WTC11 (cell line): ENCODE measurements around the gene BLCAP. TPM values are rescaled to one million over a fixed set of nuclear protein-coding genes. Genes with fewer than 3 reads are reported as not detected.

Source experiments
- ATAC-seq: fragments of 200-7000 bp; cut with Tn5 transposase; 2 replicates; pipeline ENCODE4 v1.10.0; 2021; ENCODE audit warnings: mild to moderate bottlenecking, moderate library complexity
- CTCF ChIA-PET: fragments of 300-600 bp; sonication (Branson Sonifier 250); formaldehyde crosslinking; loops from one replicate; lab custom pipeline; 2021; ENCODE audit warnings: antibody characterized with exemption; lab: Charles Lee
- POLR2A ChIA-PET: fragments of 350-600 bp; sonication (Branson Sonifier 250); formaldehyde crosslinking; loops from one replicate; lab custom pipeline; 2021; ENCODE audit warnings: antibody characterized with exemption; lab: Charles Lee
- DNase-seq: peaks from one replicate; pipeline ENCODE4 v3.0.0; 2021; ENCODE audit warnings: low spot score
- H3K27ac Mint-ChIP-seq: 2 replicates; pipeline ENCODE4 v1.8.0; 2021; ENCODE audit warnings: mixed read lengths
- H3K27me3 Mint-ChIP-seq: 2 replicates; pipeline ENCODE4 v1.8.0; 2021; ENCODE audit warnings: low read depth, mild to moderate bottlenecking, moderate library complexity, mixed read lengths
- H3K36me3 Mint-ChIP-seq: 2 replicates; pipeline ENCODE4 v1.8.0; 2021; ENCODE audit warnings: mixed read lengths
- H3K4me1 Mint-ChIP-seq: 2 replicates; pipeline ENCODE4 v1.8.0; 2022; ENCODE audit warnings: mixed read lengths
- H3K4me3 Mint-ChIP-seq: 2 replicates; pipeline ENCODE4 v1.8.0; 2021; ENCODE audit warnings: mild to moderate bottlenecking, moderate library complexity, mixed read lengths
- H3K9me3 Mint-ChIP-seq: 2 replicates; pipeline ENCODE4 v1.8.0; 2021; ENCODE audit warnings: mixed read lengths
- CREB1 ChIP-seq: sonication (generic); formaldehyde crosslinking; IDR thresholded peaks from 2 replicates; pipeline ENCODE4 v1.8.0; 2023; ENCODE audit warnings: mild to moderate bottlenecking, missing genetic modification reagents
- EMX1 ChIP-seq: fragments of 250-450 bp; sonication (Bioruptor Pico); IDR thresholded peaks from 2 replicates; pipeline ENCODE4 v1.8.0; 2021; ENCODE audit warnings: mild to moderate bottlenecking
- FOXP4 ChIP-seq: sonication (generic); formaldehyde crosslinking; IDR thresholded peaks from 2 replicates; pipeline ENCODE4 v1.8.0; 2022; ENCODE audit warnings: mild to moderate bottlenecking, missing genetic modification reagents
- GABPB1 ChIP-seq: sonication (generic); formaldehyde crosslinking; IDR thresholded peaks from 2 replicates; pipeline ENCODE4 v1.8.1; 2023; ENCODE audit warnings: mild to moderate bottlenecking, missing genetic modification reagents
- MAX ChIP-seq: sonication (generic); formaldehyde crosslinking; IDR thresholded peaks from 2 replicates; pipeline ENCODE4 v1.8.0; 2022; ENCODE audit warnings: mild to moderate bottlenecking, missing genetic modification reagents
- NFATC4 ChIP-seq: fragments of 250-450 bp; sonication (Bioruptor Pico); IDR thresholded peaks from 2 replicates; pipeline ENCODE4 v1.9.0; 2021; ENCODE audit warnings: mild to moderate bottlenecking
- NFE2L1 ChIP-seq: sonication (generic); formaldehyde crosslinking; IDR thresholded peaks from 2 replicates; pipeline ENCODE4 v1.8.1; 2023; ENCODE audit warnings: missing genetic modification reagents
- TEAD4 ChIP-seq: sonication (generic); formaldehyde crosslinking; IDR thresholded peaks from 2 replicates; pipeline ENCODE4 v1.8.0; 2022; ENCODE audit warnings: mild to moderate bottlenecking, missing genetic modification reagents
- ZBTB21 ChIP-seq: sonication (generic); formaldehyde crosslinking; IDR thresholded peaks from 2 replicates; pipeline ENCODE4 v1.8.1; 2023; ENCODE audit warnings: mild to moderate bottlenecking, missing genetic modification reagents, borderline replicate concordance
- ZNF219 ChIP-seq: sonication (generic); formaldehyde crosslinking; IDR thresholded peaks from 2 replicates; pipeline ENCODE4 v1.8.0; 2023; ENCODE audit warnings: missing genetic modification reagents, mild to moderate bottlenecking, borderline replicate concordance
- ZNF317 ChIP-seq: sonication (generic); formaldehyde crosslinking; IDR thresholded peaks from 2 replicates; pipeline ENCODE4 v1.8.1; 2023; ENCODE audit warnings: low read depth, mild to moderate bottlenecking, moderate library complexity, missing genetic modification reagents, borderline replicate concordance
- total RNA-seq: library from RNA; stranded (reverse); gene quantifications from 3 replicates; pipeline ENCODE4 v1.2.3, GENCODE V29; 2021
- TF ChIP-seq, protein P1 (sequence below): sonication (generic); formaldehyde crosslinking; IDR thresholded peaks from 2 replicates; pipeline ENCODE4 v1.8.1; 2022; ENCODE audit warnings: low read depth, mild to moderate bottlenecking, moderate library complexity, missing genetic modification reagents, borderline replicate concordance
- TF ChIP-seq, protein P2 (sequence below): sonication (generic); formaldehyde crosslinking; conservative IDR thresholded peaks from 2 replicates; pipeline ENCODE4 v1.8.1; 2023; ENCODE audit warnings: mild to moderate bottlenecking, low read depth, missing genetic modification reagents, moderate library complexity
- TF ChIP-seq, protein P3 (sequence below): sonication (generic); formaldehyde crosslinking; IDR thresholded peaks from 2 replicates; pipeline ENCODE4 v1.8.0; 2022; ENCODE audit warnings: missing genetic modification reagents
- TF ChIP-seq, protein P4 (sequence below): sonication (generic); formaldehyde crosslinking; IDR thresholded peaks from 2 replicates; pipeline ENCODE4 v1.8.1; 2023; ENCODE audit warnings: mild to moderate bottlenecking, missing genetic modification reagents
- TF ChIP-seq, protein P5 (sequence below): sonication (generic); formaldehyde crosslinking; conservative IDR thresholded peaks from 2 replicates; pipeline ENCODE4 v1.8.1; 2022; ENCODE audit warnings: mild to moderate bottlenecking, missing genetic modification reagents
- TF ChIP-seq, protein P6 (sequence below): fragments of 250-450 bp; sonication (Bioruptor Pico); IDR thresholded peaks from 2 replicates; pipeline ENCODE4 v2.1.2; 2022; ENCODE audit warnings: mild to moderate bottlenecking, moderate library complexity

Gene BLCAP
- total RNA-seq, 1 experiment from 2014 or later: 85.6 TPM

DNA sequence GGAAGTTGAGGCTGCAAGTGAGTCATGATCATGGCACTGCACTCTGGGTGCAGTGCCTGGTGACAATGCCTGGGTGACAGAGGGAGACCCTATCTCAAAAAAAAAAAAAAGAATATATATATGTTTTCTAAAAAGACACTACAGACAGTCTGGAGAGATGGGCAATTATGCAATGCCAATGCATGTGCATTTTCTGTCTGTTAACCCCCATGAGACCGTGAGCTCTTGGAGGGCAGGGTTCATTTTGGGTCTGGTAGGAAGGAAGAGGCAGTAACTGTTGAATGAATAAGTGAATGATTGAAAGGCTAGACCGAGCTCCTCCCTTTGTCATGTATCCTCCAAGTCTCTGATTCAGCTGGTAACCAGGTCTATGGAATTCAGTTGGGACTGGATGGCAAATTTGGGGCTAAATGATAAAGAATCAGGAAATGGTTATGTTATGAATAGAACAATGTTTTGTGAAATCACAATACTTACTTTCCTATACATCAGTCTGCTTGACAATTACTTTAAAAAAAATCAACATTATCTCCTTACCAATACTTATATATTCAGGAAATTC, 5.6 kb upstream of the BLCAP start:
- no peak overlapping the region for H3K27ac Mint-ChIP-seq
- H3K27me3 Mint-ChIP-seq: no peaks in the 10 kb centered on the region
- no peaks in the 10 kb centered on the region for H3K36me3 Mint-ChIP-seq
- no peak for TF ChIP-seq NFE2L1 (CRISPR knock-in tag)
- TF ChIP-seq ZNF317 (CRISPR knock-in tag): no peak
- TF ChIP-seq, all 79 proteins: peak for 0
- DNase-seq: no peak
- H3K4me1 Mint-ChIP-seq: peaks cover 27% of the 10 kb centered on the region
- no peak for ATAC-seq
- ChIA-PET POLR2A (interaction anchor here (1.0 kb wide), 1 partner anchor 137 kb away, joined by 3 read pairs; no protein-coding TSS in a partner anchor), CTCF (interaction anchor here (1.1 to 5.4 kb wide), 5 partner anchors 137 to 337 kb away, joined by 3 to 28 read pairs (median 5); no protein-coding TSS in a partner anchor)
- no peak overlapping the region for H3K4me3 Mint-ChIP-seq
- H3K9me3 Mint-ChIP-seq: no peaks in the 10 kb centered on the region

DNA sequence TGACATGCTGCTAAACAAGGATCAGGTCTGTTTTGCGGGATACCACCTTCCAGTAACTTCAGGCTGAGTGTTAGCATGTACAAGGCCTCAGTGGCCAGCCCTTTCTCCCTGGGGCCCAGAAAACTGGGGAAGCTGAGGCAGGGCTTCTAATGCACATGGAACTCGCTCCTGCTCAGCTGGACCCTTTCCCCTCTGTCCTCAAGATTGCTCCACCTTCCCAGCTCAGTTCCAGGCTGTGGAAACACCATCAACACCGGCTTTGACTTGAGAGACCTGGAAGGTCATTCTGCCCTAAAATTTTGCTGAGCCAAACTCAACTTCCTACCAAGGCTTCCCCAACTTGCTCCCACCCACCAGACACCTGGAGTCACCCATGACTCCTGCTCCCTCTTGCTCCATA, 4.2 kb upstream of the BLCAP start:
- H3K27ac Mint-ChIP-seq: no peak overlapping the region
- POLR2A ChIA-PET: no interaction called here
- H3K36me3 Mint-ChIP-seq: no peaks in the 10 kb centered on the region
- H3K4me3 Mint-ChIP-seq: no peak overlapping the region
- no peak for ATAC-seq
- CTCF ChIA-PET: interaction anchor here (1.1 to 5.4 kb wide), 3 partner anchors 135 to 261 kb away, joined by 3 to 28 read pairs (median 4); no protein-coding TSS in a partner anchor
- no peaks in the 10 kb centered on the region for H3K27me3 Mint-ChIP-seq
- peaks cover 19% of the 10 kb centered on the region for H3K4me1 Mint-ChIP-seq
- TF ChIP-seq, protein P1, sequence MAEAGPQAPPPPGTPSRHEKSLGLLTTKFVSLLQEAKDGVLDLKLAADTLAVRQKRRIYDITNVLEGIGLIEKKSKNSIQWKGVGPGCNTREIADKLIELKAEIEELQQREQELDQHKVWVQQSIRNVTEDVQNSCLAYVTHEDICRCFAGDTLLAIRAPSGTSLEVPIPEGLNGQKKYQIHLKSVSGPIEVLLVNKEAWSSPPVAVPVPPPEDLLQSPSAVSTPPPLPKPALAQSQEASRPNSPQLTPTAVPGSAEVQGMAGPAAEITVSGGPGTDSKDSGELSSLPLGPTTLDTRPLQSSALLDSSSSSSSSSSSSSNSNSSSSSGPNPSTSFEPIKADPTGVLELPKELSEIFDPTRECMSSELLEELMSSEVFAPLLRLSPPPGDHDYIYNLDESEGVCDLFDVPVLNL (CRISPR knock-in tag): no peak
- TF ChIP-seq NFATC4: no peak
- no peak for TF ChIP-seq ZBTB21 (CRISPR knock-in tag)
- TF ChIP-seq ZNF219 (CRISPR knock-in tag): no peak
- no peak for TF ChIP-seq FOXP4 (CRISPR knock-in tag)
- TF ChIP-seq, protein P2, sequence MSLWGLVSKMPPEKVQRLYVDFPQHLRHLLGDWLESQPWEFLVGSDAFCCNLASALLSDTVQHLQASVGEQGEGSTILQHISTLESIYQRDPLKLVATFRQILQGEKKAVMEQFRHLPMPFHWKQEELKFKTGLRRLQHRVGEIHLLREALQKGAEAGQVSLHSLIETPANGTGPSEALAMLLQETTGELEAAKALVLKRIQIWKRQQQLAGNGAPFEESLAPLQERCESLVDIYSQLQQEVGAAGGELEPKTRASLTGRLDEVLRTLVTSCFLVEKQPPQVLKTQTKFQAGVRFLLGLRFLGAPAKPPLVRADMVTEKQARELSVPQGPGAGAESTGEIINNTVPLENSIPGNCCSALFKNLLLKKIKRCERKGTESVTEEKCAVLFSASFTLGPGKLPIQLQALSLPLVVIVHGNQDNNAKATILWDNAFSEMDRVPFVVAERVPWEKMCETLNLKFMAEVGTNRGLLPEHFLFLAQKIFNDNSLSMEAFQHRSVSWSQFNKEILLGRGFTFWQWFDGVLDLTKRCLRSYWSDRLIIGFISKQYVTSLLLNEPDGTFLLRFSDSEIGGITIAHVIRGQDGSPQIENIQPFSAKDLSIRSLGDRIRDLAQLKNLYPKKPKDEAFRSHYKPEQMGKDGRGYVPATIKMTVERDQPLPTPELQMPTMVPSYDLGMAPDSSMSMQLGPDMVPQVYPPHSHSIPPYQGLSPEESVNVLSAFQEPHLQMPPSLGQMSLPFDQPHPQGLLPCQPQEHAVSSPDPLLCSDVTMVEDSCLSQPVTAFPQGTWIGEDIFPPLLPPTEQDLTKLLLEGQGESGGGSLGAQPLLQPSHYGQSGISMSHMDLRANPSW (CRISPR knock-in tag): no peak
- no peak for TF ChIP-seq GABPB1 (CRISPR knock-in tag)
- TF ChIP-seq, protein P3, sequence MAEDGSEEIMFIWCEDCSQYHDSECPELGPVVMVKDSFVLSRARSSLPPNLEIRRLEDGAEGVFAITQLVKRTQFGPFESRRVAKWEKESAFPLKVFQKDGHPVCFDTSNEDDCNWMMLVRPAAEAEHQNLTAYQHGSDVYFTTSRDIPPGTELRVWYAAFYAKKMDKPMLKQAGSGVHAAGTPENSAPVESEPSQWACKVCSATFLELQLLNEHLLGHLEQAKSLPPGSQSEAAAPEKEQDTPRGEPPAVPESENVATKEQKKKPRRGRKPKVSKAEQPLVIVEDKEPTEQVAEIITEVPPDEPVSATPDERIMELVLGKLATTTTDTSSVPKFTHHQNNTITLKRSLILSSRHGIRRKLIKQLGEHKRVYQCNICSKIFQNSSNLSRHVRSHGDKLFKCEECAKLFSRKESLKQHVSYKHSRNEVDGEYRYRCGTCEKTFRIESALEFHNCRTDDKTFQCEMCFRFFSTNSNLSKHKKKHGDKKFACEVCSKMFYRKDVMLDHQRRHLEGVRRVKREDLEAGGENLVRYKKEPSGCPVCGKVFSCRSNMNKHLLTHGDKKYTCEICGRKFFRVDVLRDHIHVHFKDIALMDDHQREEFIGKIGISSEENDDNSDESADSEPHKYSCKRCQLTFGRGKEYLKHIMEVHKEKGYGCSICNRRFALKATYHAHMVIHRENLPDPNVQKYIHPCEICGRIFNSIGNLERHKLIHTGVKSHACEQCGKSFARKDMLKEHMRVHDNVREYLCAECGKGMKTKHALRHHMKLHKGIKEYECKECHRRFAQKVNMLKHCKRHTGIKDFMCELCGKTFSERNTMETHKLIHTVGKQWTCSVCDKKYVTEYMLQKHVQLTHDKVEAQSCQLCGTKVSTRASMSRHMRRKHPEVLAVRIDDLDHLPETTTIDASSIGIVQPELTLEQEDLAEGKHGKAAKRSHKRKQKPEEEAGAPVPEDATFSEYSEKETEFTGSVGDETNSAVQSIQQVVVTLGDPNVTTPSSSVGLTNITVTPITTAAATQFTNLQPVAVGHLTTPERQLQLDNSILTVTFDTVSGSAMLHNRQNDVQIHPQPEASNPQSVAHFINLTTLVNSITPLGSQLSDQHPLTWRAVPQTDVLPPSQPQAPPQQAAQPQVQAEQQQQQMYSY (CRISPR knock-in tag): no peak
- TF ChIP-seq MAX (CRISPR knock-in tag): no peak
- TF ChIP-seq, protein P4, sequence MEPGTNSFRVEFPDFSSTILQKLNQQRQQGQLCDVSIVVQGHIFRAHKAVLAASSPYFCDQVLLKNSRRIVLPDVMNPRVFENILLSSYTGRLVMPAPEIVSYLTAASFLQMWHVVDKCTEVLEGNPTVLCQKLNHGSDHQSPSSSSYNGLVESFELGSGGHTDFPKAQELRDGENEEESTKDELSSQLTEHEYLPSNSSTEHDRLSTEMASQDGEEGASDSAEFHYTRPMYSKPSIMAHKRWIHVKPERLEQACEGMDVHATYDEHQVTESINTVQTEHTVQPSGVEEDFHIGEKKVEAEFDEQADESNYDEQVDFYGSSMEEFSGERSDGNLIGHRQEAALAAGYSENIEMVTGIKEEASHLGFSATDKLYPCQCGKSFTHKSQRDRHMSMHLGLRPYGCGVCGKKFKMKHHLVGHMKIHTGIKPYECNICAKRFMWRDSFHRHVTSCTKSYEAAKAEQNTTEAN (CRISPR knock-in tag): no peak
- TF ChIP-seq, protein P5, sequence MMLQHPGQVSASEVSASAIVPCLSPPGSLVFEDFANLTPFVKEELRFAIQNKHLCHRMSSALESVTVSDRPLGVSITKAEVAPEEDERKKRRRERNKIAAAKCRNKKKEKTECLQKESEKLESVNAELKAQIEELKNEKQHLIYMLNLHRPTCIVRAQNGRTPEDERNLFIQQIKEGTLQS (CRISPR knock-in tag): no peak
- no peak for TF ChIP-seq TEAD4 (CRISPR knock-in tag)
- TF ChIP-seq EMX1 (CRISPR knock-in tag): no peak
- TF ChIP-seq, protein P6, sequence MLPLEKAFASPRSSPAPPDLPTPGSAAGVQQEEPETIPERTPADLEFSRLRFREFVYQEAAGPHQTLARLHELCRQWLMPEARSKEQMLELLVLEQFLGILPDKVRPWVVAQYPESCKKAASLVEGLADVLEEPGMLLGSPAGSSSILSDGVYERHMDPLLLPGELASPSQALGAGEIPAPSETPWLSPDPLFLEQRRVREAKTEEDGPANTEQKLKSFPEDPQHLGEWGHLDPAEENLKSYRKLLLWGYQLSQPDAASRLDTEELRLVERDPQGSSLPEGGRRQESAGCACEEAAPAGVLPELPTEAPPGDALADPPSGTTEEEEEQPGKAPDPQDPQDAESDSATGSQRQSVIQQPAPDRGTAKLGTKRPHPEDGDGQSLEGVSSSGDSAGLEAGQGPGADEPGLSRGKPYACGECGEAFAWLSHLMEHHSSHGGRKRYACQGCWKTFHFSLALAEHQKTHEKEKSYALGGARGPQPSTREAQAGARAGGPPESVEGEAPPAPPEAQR (CRISPR knock-in tag): no peak
- no peak for TF ChIP-seq CREB1
- no peaks in the 10 kb centered on the region for H3K9me3 Mint-ChIP-seq
- DNase-seq: no peak
